Neural progenitor cell (in vitro differentiated cells): Measurements from ENCODE around the gene RASGRP2. TPM values are rescaled to one million over a fixed set of nuclear protein-coding genes. Genes with fewer than 3 reads are reported as not detected.

Experiments
- DNase-seq: peaks from one replicate; pipeline ENCODE4 v3.0.0-alpha.2; 2016; ENCODE audit warnings: low spot score
- H2AFZ ChIP-seq: fragments of 200-600 bp; sonication (generic); replicated peaks from 2 replicates; pipeline ENCODE4 v1.6.1; 2016; ENCODE audit warnings: antibody characterized with exemption
- H3F3A ChIP-seq: fragments of 200-600 bp; sonication (generic); 2 replicates; pipeline ENCODE4 v1.6.1; 2016; ENCODE audit warnings: antibody characterized with exemption, low read depth
- H3K27ac ChIP-seq: fragments of 200-600 bp; sonication (generic); 2 replicates; pipeline ENCODE4 v1.5.1; 2016; ENCODE audit warnings: mild to moderate bottlenecking
- H3K27me3 ChIP-seq: fragments of 200-600 bp; sonication (generic); 2 replicates; pipeline ENCODE4 v1.6.1; 2016; ENCODE audit warnings: mild to moderate bottlenecking, moderate library complexity
- H3K36me3 ChIP-seq: fragments of 200-600 bp; sonication (generic); 2 replicates; pipeline ENCODE4 v1.5.1; 2016
- H3K4me1 ChIP-seq: fragments of 200-600 bp; sonication (generic); 2 replicates; pipeline ENCODE4 v1.6.1; 2016; ENCODE audit warnings: mixed run types
- H3K4me2 ChIP-seq: fragments of 200-600 bp; sonication (generic); 2 replicates; pipeline ENCODE4 v1.6.1; 2016
- H3K4me3 ChIP-seq: fragments of 200-600 bp; sonication (generic); 2 replicates; pipeline ENCODE4 v1.5.1; 2016
- H3K79me2 ChIP-seq: fragments of 200-600 bp; sonication (generic); 2 replicates; pipeline ENCODE4 v1.6.1; 2016; ENCODE audit warnings: low read depth
- H3K9ac ChIP-seq: fragments of 200-600 bp; sonication (generic); 2 replicates; pipeline ENCODE4 v1.6.1; 2016
- H3K9me3 ChIP-seq: fragments of 200-600 bp; sonication (generic); 2 replicates; pipeline ENCODE4 v1.5.1; 2016; ENCODE audit warnings: low read depth
- H4K20me1 ChIP-seq: fragments of 200-600 bp; sonication (generic); 2 replicates; pipeline ENCODE4 v1.6.1; 2016; ENCODE audit warnings: low read depth
- H3K27ac Mint-ChIP-seq: 3 replicates; pipeline ENCODE4 v1.8.0; 2021; ENCODE audit warnings: mixed read lengths
- H3K27me3 Mint-ChIP-seq: 2 replicates; pipeline ENCODE4 v1.8.0; 2022; ENCODE audit warnings: low read depth, mild to moderate bottlenecking, inconsistent platforms, moderate library complexity, mixed read lengths; ENCODE audit not compliant: insufficient read depth
- H3K36me3 Mint-ChIP-seq: 3 replicates; pipeline ENCODE4 v1.8.0; 2021; ENCODE audit warnings: mixed read lengths
- H3K4me1 Mint-ChIP-seq: 3 replicates; pipeline ENCODE4 v1.8.0; 2021; ENCODE audit warnings: mixed read lengths
- H3K4me3 Mint-ChIP-seq: 3 replicates; pipeline ENCODE4 v1.8.0; 2021; ENCODE audit warnings: mild to moderate bottlenecking, moderate library complexity, mixed read lengths
- H3K9me3 Mint-ChIP-seq: 3 replicates; pipeline ENCODE4 v1.8.0; 2020; ENCODE audit warnings: mixed read lengths
- CTCF ChIP-seq: fragments of 200-600 bp; sonication (generic); IDR thresholded peaks from 2 replicates; pipeline ENCODE4 v1.5.1; 2017; ENCODE audit warnings: antibody characterized with exemption, mild to moderate bottlenecking
- EZH2 ChIP-seq: fragments of 200-600 bp; sonication (generic); IDR thresholded peaks from 2 replicates; pipeline ENCODE4 v1.6.1; 2017; ENCODE audit warnings: antibody characterized with exemption, mild to moderate bottlenecking, moderate library complexity
- EZH2phosphoT487 ChIP-seq: fragments of 200-600 bp; sonication (generic); IDR thresholded peaks from 2 replicates; pipeline ENCODE4 v1.6.1; 2017; ENCODE audit warnings: antibody characterized with exemption
- total RNA-seq: library from RNA; depleted of rRNA; stranded (reverse); fragments of >200 nt; gene quantifications from 2 replicates; pipeline ENCODE4 v1.2.3, GENCODE V29; 2015; ENCODE audit warnings: low replicate concordance

The RASGRP2 gene
- total RNA-seq, 1 donor from 2014 or later = 0.06 TPM

- Histone ChIP-seq H3K9ac (no peak overlapping the region), H3K27me3 (peaks cover 37% of the 10 kb centered on the region), H3K9me3 (no peaks in the 10 kb centered on the region), H3K4me2 (peak overlapping the region; percentile 54), H4K20me1 (no peaks in the 10 kb centered on the region), H3K4me3 (no peak overlapping the region), H3F3A (no peaks in the 10 kb centered on the region), H3K4me1 (peaks cover 19% of the 10 kb centered on the region), H3K79me2 (no peaks in the 10 kb centered on the region), H2AFZ (peak overlapping the region; percentile 65), H3K36me3 (no peaks in the 10 kb centered on the region), H3K27ac (no peak overlapping the region)
- H3K36me3 Mint-ChIP-seq = no peaks in the 10 kb centered on the region
- peaks cover 7% of the 10 kb centered on the region for H3K27me3 Mint-ChIP-seq
- TF ChIP-seq CTCF (no peak), EZH2 (no peak), EZH2phosphoT487 (no peak)
- H3K4me3 Mint-ChIP-seq = peak overlapping the region; percentile 76
- no peaks in the 10 kb centered on the region for H3K9me3 Mint-ChIP-seq
- peaks cover 53% of the 10 kb centered on the region for H3K4me1 Mint-ChIP-seq
- peak; percentile 79 for DNase-seq
- H3K27ac Mint-ChIP-seq = peak overlapping the region; percentile 91
These were observed 49.0 kb downstream of the RASGRP2 start for GRCh38 chr11:64694821-64695365.

GRCh38 chr11:64694026-64694755 is 49.8 kb downstream of the RASGRP2 start:
- Histone ChIP-seq H3K27me3 (peaks cover 37% of the 10 kb centered on the region), H3K4me3 (no peak overlapping the region), H3K79me2 (no peaks in the 10 kb centered on the region), H3K36me3 (no peaks in the 10 kb centered on the region), H3K4me2 (peak overlapping the region; percentile 54), H3K9me3 (no peaks in the 10 kb centered on the region), H3K9ac (no peak overlapping the region), H3K27ac (no peak overlapping the region), H3F3A (no peaks in the 10 kb centered on the region), H3K4me1 (peaks cover 19% of the 10 kb centered on the region), H4K20me1 (no peaks in the 10 kb centered on the region), H2AFZ (no peak overlapping the region)
- peak overlapping the region; percentile 91 for H3K27ac Mint-ChIP-seq
- no peaks in the 10 kb centered on the region for H3K36me3 Mint-ChIP-seq
- peaks cover 53% of the 10 kb centered on the region for H3K4me1 Mint-ChIP-seq
- H3K9me3 Mint-ChIP-seq = no peaks in the 10 kb centered on the region
- no peak overlapping the region for H3K4me3 Mint-ChIP-seq
- no peak for DNase-seq
- TF ChIP-seq CTCF (no peak), EZH2phosphoT487 (no peak), EZH2 (no peak)
- H3K27me3 Mint-ChIP-seq = peaks cover 7% of the 10 kb centered on the region

GRCh38 chr11:64692764-64693331 is 51.1 kb downstream of the RASGRP2 start:
- Mint-ChIP-seq H3K36me3 (no peaks in the 10 kb centered on the region), H3K9me3 (no peaks in the 10 kb centered on the region), H3K4me1 (peaks cover 66% of the 10 kb centered on the region), H3K27me3 (peaks cover 7% of the 10 kb centered on the region), H3K4me3 (peak overlapping the region; percentile 59), H3K27ac (peak overlapping the region; percentile 34)
- H3K27ac ChIP-seq = no peak overlapping the region
- H3K27me3 ChIP-seq = peaks cover 37% of the 10 kb centered on the region
- peak overlapping the region; percentile 22 for H2AFZ ChIP-seq
- H3K4me2 ChIP-seq = peak overlapping the region; percentile 51
- H3K9me3 ChIP-seq = no peaks in the 10 kb centered on the region
- no peaks in the 10 kb centered on the region for H4K20me1 ChIP-seq
- no peaks in the 10 kb centered on the region for H3K36me3 ChIP-seq
- H3K4me1 ChIP-seq = peaks cover 19% of the 10 kb centered on the region
- H3K79me2 ChIP-seq = no peaks in the 10 kb centered on the region
- no peak overlapping the region for H3K4me3 ChIP-seq
- DNase-seq = no peak
- H3K9ac ChIP-seq = no peak overlapping the region
- no peak for TF ChIP-seq CTCF
- no peak for TF ChIP-seq EZH2phosphoT487
- no peak for TF ChIP-seq EZH2
- no peaks in the 10 kb centered on the region for H3F3A ChIP-seq
